HPDE6-E6E7 (cell line): ENCODE results near the gene P3H4.

ENCODE experiments used
- DNase-seq: peaks from one replicate; pipeline ENCODE4 v3.0.0; 2011; ENCODE audit warnings: missing footprints; ENCODE audit errors: extremely low spot score

Gene P3H4

DNA sequence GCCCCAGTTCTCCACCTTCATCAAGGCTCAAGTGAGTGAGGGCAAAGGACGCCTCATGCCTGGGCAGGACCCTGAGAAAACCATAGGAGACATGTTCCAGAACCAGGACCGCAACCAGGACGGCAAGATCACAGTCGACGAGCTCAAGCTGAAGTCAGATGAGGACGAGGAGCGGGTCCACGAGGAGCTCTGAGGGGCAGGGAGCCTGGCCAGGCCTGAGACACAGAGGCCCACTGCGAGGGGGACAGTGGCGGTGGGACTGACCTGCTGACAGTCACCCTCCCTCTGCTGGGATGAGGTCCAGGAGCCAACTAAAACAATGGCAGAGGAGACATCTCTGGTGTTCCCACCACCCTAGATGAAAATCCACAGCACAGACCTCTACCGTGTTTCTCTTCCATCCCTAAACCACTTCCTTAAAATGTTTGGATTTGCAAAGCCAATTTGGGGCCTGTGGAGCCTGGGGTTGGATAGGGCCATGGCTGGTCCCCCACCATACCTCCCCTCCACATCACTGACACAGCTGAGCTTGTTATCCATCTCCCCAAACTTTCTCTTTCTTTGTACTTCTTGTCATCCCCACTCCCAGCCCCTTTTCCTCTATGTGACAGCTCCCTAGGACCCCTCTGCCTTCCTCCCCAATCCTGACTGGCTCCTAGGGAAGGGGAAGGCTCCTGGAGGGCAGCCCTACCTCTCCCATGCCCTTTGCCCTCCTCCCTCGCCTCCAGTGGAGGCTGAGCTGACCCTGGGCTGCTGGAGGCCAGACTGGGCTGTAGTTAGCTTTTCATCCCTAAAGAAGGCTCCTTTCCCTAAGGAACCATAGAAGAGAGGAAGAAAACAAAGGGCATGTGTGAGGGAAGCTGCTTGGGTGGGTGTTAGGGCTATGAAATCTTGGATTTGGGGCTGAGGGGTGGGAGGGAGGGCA is 10.7 kb upstream of the P3H4 start:
- DNase-seq = no peak

DNA sequence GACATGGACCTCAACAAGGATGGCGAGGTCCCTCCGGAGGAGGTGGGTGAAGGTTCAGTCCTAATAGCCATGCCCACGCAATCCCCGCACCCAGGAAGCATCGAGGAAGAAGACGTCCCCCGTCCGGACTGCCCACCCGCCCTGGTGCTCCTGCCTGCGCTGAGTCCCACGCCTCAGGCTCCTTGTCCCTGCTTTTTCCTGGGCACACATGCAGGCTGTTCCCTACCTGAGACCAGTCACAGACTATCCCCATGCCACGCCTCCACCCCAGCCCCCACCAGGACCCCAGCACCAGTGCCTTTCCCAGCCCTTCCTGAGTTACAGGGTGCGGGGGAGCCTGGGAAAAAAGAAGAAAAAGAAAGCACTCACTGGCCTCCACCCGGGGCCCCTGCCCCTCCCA is 10.0 kb upstream of the P3H4 start:
- no peak for DNase-seq

DNA sequence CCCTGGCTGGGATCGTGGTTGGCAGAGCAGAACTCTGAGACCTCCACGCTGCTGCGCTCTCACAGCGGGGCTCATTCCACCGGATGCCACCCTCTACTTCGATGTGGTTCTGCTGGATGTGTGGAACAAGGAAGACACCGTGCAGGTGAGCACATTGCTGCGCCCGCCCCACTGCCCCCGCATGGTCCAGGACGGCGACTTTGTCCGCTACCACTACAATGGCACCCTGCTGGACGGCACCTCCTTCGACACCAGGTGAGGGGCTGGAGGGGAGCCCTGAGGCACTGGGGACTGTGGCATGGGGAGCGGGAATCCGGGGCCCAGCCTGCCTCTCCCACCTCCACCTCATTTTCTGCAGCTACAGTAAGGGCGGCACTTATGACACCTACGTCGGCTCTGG is 6.3 kb upstream of the P3H4 start:
- no peak for DNase-seq

DNA sequence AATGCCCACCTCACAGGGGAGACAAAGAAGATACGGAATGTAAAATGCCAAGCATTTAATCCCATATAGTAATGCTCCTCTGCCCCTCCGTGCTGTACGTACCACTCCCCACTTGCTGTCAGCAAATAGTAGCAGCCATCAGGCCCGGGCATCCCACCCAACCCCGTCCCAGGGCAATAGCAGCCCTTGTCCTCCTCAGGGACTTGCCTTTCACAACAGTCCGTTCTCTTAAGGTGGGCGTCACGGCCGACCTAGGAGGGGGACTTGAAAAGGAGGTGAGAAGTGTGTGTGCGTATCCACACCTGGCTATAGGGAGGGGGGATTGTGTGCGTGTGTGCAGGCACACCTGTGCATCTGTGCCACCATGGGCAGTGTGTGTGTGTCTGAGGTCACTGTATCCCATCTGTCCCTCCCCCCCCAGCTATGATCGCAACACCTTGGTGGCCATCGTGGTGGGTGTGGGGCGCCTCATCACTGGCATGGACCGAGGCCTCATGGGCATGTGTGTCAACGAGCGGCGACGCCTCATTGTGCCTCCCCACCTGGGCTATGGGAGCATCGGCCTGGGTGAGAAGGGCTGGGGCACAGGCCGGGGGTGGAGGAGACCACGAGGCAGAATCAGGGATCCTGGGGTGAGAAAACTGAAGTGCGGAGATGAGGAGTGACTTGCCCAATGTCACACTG is 5.0 kb upstream of the P3H4 start:
- DNase-seq = no peak

DNA sequence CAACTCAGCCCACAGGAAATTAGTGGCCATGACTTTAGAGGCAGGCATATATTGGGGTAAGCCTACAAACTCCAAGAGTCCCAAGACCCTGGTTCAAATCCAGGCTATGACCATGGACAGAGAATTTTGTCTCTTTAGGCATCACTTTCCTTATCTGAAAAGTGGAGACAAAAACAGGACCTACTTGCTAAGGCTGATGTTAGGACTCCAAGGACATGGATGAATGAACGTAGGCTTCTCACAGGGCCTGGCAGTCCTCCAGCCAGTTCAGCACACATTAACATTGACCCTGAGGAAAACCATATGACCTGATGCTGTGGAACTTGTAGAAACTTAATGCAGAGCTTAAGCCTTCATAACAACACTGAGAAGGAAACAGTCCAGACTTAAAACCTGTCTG is 2.4 kb upstream of the P3H4 start:
- no peak for DNase-seq

DNA sequence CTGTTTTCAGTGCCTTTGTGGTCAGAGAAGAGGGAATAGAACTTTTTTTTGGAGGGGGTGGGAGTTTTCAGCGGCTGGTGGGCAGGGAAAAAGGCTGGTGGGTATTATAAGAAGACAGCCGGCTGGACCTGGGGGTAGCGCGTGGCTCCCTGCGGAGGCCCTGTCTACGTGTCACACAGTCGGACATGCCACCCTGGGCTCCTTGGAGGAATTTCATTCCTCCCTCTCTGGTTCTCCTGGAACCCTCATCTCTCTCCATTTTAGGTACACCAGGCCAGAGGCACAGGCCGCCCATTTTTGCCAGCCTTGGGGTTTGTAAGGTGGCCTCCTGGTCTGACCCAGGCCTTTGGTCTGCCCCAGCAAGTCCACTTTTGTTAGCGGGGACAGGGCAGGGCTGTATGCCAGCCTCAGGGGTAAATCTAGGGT is 2.0 kb upstream of the P3H4 start:
- no peak for DNase-seq

DNA sequence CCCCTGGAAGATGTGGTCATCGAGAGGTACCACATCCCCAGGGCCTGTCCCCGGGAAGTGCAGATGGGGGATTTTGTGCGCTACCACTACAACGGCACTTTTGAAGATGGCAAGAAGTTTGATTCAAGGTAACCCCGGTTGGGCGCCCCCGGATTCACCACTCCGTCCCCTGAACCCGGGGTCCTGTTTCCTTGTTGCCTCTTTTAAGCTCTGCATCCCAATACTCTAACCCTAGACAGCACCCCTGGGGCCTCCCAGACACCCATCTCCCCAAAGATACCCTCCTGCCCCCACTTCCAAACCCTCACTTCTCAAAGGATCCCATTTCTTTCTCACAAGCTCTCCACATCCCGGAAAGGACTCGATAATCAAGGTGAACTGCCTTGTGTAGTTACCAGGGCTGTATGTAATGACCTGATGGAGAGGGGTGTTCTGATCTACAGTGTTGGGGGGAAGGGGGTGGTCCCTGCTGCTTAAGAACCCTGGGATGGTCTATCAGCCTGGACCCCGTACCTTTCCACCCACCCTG is 1.5 kb upstream of the P3H4 start:
- DNase-seq = no peak

DNA sequence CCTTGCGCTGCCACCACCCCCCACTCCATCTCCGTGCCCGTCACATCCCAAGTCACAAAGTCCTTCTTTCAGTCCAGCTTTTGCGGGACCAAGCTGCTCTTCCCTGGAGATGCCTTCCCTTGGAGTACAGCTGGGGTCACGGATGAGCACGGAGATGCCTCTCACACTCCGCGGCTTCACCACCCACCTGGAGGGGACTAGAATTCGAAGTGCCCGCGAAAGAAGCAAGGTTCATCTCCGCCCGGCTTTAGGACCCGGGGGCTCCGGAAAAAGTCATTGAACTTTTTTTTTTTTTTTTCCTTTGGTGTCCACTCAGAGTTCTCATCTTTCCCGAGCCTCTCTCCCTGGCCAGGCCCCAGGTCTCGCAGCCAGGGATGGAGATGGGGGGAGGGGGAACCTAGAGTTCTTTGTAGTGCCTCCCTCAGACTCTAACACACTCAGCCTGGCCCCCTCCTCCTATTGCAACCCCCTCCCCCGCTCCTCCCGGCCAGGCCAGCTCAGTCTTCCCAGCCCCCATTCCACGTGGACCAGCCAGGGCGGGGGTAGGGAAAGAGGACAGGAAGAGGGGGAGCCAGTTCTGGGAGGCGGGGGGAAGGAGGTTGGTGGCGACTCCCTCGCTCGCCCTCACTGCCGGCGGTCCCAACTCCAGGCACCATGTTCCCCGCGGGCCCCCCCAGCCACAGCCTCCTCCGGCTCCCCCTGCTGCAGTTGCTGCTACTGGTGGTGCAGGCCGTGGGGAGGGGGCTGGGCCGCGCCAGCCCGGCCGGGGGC is 817 bp upstream of the P3H4 start, which contains the start of gene FKBP10:
Gene FKBP10 (plus strand): TSS at position 624 of the 771 bp plus-strand sequence. CDS start 31 bp downstream, at position 655.
- peak; percentile 71 for DNase-seq

DNA sequence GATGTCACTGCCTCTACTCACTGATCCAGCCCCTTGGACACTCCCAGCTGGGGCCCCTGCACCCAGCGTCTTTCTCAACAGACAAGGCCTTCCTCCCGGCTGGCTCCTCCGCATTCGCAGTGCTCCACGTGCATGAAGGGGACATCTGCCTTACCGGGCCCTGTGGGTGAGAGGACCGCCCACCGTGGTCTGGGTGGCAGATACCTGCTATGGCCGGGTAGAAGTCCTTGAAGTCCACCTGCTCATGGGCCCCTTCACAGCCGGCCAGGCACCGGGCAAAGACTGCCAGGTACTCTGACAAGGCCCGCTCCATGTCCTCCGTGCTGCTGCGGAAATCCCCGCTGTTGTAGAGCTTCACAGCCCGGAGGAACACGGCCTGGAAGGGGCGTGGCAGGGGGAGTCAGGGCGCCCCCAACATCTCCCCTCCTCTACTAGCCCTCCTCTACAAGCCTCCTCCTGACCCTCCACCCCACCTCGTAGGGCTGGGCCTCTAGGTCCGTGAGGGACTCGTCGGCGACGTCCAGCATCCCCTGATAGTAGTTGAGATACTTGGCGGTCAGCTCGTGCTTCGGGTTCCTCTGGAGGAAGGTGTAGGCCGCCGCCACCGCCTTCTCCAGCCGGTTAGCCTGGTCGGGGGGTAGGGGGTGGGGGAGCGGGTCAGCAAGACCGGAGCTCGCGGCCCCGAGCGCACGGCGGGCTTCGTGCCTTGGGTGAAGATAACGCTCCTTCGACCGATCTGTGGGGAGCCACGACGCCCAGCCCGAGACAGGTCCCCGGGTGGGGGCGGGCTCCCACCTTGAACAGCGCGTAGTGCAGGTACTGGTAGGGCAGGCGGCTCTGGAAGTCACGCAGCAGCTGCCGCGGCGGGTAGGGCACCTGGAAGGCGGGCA is 845 bp downstream of the P3H4 start:
- no peak for DNase-seq

DNA sequence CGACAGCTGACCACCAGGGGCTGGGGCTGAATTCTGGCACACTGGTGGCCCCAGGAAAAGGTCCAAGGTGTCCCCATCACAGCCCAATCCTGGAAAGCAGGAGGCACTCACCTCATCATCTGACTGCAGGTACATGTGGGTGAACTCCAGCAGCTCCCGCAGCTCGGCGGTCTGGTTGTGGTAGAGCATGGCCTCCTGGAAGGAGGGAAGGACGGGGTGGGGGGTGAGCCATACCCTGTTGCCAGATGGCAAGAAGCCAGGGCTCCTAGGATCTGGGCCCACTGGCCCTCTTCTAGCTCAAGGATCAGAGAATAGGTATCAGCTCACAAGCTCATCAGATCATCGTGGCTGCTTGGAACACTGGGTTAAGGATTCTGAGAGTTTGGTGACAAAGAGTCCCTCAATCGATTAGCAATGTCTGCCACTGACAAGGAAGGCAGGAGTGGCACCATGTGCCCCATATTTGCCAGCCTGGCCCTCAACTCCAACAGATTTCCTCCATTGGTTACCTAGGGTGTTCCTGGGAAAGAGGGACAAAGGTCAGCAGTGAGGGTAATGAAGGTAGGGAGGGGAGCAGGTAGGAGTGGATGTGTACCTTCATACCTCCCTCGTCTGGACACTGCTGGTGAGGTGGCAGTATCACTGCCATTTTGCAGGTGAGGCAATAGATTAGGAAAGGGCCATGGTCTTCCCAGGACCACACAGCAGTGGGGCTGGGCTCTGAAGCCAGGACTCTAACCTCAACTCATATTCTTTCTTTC is 4.9 kb downstream of the P3H4 start:
- no peak for DNase-seq

DNA sequence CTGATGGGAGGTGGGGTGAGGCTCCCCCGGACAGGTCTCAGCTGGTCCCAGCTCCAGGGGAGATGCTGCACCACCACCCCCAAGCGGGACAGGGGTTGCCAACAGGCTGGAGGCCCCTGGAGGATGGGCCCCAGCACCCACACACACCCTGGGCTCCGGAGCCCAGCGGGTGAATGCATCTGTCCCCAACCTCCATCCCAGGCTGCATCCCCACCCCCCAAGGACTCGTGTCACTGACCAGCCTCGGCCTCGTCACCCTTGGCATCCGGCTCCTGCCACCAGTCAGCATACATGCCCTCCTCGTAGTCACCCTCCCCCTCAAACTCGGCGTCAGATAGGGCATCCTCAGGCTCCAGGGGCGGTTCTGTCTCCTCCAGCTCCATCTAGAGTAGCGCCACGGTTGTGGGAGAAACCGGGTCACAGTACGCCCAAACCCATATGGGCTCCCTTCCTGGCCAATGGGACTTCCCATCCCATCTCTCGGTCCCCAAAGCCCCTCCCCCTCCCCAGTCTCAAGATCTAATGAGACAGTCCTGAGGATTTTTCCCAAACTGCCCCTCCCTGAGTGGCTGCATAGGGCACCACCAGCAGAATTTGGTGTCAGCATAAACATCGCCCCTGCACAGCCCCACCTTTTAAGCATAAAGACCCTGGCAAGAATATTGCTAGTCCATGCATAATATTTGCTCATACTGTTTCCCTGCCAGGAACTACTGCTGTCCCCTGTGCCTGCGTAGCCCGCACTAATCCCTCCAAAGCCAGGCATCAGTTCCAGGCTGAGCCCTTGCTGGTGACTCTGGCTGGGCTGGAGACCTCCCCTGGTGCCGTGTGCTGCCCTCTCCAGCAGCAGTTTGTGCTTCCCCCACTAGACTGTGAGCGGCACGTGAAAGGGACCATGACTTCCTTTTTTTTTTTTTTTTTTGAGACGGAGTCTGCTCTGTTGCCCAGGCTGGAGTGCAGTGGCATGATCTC is 8.4 kb downstream of the P3H4 start:
- DNase-seq = no peak

DNA sequence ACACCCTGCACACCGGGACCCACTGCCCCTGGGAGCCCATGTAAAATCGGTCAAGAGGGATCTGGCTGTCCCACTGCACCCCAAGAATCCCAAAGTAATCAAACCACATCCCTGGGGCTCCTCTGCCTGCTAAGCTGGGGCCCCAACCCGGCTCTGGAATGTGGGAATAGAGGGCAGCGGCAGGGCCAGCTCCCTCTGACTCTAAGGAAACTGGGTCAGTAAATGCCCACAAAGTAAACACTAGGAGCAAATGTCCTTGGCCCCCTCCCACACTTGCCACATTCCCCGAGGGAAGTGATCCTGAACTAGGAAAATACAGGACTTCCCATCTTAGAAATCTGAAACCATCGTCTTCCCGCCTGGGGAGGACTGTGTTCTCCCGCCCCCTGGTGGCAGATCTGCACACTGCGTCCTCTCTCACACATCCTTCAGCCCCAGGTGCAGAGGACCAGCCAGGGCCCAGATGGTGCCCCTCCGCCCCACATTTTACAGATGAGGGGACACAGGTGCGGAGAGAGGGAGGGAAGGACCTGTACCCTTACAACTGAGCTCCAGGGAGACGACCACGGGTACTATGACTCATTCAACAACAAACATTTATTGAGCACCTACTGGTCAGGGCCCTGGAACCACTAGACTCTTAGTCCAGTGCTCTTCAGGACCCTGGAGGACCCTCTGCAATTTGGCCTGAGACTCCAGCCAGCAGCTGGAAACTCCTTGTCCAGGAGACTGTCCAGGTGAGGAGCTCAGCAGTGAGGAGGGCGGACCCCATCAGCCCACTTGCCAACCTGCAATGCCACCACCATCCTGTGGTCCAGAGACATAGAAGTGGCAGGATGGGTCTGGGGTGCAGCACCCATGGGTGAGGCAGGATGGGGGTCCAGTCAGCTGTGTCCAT is 10.1 kb downstream of the P3H4 start:
- DNase-seq = peak; percentile 83

DNA sequence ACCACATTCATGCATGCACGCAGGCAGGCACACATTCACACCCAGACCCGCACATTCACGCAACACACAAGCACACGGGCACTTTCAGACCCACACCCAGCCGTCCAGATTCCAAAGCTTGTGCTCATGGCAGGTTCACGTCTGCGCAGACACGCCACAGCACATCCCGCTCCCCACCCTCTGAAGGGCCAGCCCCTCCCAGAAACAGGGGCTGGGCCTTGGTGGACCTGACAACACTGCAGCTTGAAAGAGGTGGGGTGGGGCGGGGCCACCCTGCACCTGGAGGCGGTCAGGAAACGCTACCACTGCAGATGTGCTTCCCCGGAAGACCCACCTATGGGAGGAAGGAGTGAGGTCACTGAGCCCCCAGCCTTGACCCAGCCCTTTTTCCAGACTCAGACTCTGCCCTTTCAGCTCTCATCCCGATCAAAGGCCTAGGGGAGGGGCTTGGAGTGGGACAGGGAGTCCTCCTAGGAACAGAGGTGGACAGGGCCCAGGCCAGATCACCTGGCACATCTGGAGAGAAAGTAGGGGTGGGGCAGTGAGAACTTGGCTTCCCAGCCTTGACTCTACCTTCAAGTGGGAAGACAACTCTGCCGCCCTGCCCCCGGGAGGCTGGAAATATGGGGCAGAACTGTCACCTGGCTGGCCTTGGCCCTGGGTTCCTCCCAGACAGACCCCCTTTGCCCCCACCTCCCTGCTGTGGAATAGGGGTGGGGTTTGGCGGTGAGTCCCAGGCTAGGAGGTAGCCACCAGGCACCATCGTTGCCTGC is 11.0 kb downstream of the P3H4 start:
- peak; percentile 93 for DNase-seq

DNA sequence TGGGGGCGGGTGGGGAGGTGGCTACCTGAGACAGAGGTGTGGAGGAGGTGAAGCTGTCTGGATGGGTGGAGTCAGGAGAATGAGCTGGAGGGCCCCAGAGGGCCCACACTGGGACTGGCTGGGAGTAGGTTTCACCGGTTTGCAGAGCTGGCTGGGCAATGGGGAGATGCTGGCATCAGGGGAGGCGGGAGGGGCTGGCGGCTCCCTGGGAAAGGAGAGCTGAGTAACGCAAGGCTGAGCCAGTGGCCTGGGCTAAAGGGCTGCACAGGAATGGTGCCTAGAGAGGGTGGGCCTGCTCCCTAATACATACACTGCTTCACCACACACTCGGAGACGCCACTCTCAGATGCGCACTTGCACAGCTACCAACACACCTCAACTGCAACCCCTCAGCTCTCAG is 12.4 kb downstream of the P3H4 start:
- DNase-seq = peak; percentile 44

DNA sequence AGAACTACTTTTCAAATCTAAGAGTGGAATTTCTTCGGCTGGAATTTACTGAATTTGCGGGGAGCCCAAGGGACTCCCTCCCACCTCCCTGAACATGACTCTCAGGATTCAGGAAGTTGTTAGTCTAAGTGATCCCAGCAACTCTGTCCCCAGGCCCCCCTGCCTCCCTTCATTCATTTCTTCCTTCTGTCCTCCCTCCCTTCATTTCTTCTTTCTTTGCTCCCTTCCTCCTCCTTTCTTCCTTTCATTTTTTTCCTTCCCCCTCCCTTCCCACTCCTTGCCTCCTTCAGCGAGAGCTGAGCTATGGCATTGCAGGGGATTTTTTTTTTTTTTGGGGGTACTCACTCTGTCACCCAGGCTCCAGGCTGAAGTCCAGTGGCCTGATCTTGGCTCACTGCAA is 14.4 kb downstream of the P3H4 start:
- DNase-seq = no peak

DNA sequence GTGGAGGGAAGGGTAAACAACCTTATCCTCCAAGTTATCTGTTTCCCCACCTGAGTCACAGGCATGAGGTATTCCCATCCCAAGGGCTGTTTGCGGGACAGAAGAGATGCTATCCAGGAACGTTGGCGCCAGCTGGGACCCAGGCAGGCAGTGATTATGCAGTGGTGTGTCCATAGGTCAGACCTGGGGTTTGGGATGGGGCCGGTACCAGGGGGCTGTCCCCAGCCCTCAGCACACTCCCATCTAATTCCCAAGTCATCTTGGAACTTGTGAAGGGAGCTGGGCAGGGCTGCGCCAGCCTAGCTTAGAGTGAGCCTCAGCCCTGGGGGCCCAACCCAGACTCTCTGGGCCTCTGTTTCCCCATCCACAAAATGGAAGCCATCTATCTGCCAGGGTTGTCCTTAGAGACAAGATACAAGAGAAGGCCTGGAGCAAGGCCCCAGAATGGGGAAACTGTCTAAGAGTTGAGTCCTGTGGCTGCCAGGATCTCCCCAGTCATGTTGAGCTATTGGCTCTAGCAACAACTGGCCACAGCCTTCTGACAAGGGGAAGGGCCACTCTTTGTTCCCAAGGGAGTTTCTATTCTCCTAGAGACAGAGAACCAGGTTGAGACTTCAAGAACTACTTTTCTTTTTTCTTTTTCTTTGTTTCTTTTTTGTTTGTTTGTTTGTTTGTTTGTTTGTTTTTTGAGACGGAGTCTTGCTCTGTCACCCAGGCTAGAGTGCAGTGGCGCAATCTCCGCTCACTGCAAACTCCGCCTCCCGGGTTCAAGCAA is 15.4 kb downstream of the P3H4 start:
- DNase-seq = no peak
